GM12872 (cell line): ENCODE data around the gene COPG1.

ENCODE experiments used
- TF ChIP-seq, protein P1 (sequence below): IDR thresholded peaks from 3 replicates; pipeline ENCODE4 v1.5.1; 2011; ENCODE audit warnings: low read depth, mild to moderate bottlenecking, low read length, moderate library complexity; ENCODE audit not compliant: insufficient read depth

Gene COPG1

DNA sequence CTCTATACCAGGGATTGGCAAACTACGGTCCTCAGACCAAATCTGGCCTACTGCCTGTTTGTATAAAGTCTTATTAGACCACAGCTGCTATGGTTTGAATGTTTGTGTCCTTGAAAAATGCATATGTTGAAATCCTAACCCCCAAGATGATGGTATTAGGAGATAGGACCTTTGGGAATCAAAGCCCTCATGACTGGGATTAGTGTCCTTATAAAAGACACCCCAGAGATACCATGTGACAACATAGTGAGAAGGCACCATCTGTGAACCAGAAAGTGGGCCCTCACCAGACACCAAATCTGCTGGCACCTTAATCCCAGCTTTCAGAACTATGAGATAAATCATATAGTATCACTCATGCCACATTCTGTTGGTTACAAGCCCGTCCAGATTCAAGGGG is 36.7 kb downstream of the COPG1 start:
- TF ChIP-seq, protein P1, sequence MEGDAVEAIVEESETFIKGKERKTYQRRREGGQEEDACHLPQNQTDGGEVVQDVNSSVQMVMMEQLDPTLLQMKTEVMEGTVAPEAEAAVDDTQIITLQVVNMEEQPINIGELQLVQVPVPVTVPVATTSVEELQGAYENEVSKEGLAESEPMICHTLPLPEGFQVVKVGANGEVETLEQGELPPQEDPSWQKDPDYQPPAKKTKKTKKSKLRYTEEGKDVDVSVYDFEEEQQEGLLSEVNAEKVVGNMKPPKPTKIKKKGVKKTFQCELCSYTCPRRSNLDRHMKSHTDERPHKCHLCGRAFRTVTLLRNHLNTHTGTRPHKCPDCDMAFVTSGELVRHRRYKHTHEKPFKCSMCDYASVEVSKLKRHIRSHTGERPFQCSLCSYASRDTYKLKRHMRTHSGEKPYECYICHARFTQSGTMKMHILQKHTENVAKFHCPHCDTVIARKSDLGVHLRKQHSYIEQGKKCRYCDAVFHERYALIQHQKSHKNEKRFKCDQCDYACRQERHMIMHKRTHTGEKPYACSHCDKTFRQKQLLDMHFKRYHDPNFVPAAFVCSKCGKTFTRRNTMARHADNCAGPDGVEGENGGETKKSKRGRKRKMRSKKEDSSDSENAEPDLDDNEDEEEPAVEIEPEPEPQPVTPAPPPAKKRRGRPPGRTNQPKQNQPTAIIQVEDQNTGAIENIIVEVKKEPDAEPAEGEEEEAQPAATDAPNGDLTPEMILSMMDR: no peak

- TF ChIP-seq, protein P1: no peak
These were observed 39.0 kb downstream of the COPG1 start for GRCh38 chr3:129288446-129288845.

DNA sequence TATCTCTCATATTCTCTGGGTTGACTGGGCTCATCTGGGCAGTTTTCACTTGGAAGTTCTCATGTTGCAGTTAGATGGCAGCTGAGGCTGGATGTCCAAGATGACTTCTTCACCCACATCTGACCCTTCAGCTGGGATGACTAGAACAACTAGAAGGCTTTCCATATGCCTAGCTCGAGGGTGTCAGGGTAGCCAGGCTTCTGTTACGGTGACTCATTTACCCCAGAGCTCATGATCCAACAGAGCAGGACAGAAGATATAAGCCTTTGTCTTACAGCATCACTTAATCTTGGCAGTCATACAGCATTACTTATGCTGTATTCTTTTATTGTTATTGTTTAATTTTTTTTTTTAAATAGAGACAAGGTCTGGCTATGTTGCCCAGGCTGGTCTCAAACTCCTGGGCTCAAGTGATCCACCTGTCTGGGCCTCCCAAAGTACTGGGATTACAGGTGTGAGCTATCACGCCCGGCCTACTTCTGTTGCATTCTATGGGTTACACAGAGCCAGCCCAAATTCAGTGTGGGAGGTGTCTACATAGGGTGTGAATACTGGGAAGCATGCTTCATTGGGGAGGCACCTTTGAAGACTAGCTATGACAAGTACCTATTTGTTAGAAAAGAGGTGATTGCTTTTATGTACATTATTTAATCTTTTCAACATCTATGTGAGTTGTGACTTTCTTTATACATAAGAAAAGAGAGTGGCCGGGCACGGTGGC is 40.0 kb downstream of the COPG1 start:
- TF ChIP-seq, protein P1: no peak

GRCh38 chr3:129291236-129291886 is 42.0 kb downstream of the COPG1 start:
- TF ChIP-seq, protein P1: no peak

GRCh38 chr3:129295286-129295685 is 45.9 kb downstream of the COPG1 start:
- TF ChIP-seq, protein P1: no peak

DNA sequence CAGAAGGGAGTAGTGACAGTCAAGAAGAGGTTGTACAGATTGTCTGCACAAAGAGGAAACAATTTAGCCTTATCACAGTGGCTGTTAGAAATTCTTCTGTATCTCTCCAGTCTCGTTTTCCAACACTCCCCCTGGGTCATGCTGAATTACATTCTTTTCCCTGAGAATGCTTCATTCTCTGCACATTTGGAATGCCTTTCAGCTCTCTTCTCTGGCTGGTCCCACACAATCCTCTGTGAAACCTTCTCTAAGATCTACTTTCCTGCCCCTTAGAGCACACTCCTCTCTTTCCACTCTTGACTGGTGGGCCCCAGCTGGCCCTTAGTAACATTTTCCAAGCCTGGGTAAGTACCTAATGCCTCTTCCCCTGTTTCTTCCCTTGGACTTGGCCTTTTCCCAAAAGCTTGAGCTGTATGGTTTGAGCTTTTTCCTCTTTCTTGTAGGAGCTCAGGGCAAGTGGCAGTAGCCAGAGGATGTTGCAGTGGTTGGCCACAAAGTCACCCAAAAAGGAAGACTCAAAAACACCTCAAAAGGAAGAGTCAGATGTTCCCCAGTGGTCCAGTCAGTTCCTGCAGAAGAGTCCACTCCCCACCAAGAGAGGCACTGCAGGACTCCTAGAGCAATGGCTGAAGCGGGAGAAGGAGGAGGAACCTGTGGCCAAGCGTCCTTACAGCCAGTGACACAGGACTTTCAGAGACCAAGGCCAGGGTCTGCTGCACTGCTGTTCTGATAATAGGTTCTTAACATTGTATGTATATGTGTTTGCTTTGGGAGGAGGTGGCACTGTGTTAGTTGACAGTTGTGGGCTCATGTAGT is 54.9 kb downstream of the COPG1 start:
- TF ChIP-seq, protein P1: no peak

GRCh38 chr3:129304962-129305222 is 55.5 kb downstream of the COPG1 start:
- TF ChIP-seq, protein P1: no peak
